ENCODE measurements around the gene ARHGAP21. TPM values are rescaled to one million over a fixed set of nuclear protein-coding genes. Genes with fewer than 3 reads are reported as not detected.

The ARHGAP21 gene
- total and polyA plus RNA-seq, 9 of the 15 experiments (the other 6 are each of a cell fraction or from before 2014, with no cell fraction given) = 13.6 to 145 (median 60.8) TPM

- DNase-seq (ENCODE audit: extremely low read depth in 1 of 4, low spot score in 3 of 4) = peak; percentile 91 to 97 (median 92)
- Histone ChIP-seq H3K9me1 (ENCODE audit: control insufficient read depth, insufficient read depth, low read length) (no peaks in the 10 kb centered on the region), H3K9ac (ENCODE audit: insufficient read depth in 1 of 2, low read depth in 2 of 2, low read length in 2 of 2) (peak overlapping the region; percentile 74 to 87; a peak in 3 of 4 replicates), H4K20me1 (replicated peaks; ENCODE audit: control insufficient read depth, insufficient read depth, low read length) (no peaks in the 10 kb centered on the region), H3K27me3 (ENCODE audit: control insufficient read depth in 2 of 2, insufficient read depth in 2 of 2, low read length in 2 of 2) (no peaks in the 10 kb centered on the region), H3K9me3 (replicated peaks; ENCODE audit: control insufficient read depth, insufficient read depth, low read depth, low read length) (no peaks in the 10 kb centered on the region), H3K36me3 (ENCODE audit: control insufficient read depth, insufficient read depth, low read length) (no peaks in the 10 kb centered on the region), H3K79me2 (ENCODE audit: control insufficient read depth, insufficient read depth, low read length) (no peaks in the 10 kb centered on the region; the same call in 2 of the 3 replicates), H3K4me1 (replicated peaks in 1 of 2; ENCODE audit: control insufficient read depth in 2 of 2, insufficient read depth in 2 of 2, low read length in 2 of 2) (peaks cover 39 to 41% of the 10 kb centered on the region in 2 experiments), H3K4me3 (peak overlapping the region; percentile 19; the same call in 1 of the 2 replicates), H2AFZ (ENCODE audit: low read depth, low read length) (peak overlapping the region; percentile 92), H3K4me2 (ENCODE audit: insufficient read depth, low read length) (peak overlapping the region; percentile 68), H3K27ac (ENCODE audit: extremely low read depth, low read depth, low read length) (peak overlapping the region; percentile 95)
- intact Hi-C loops (cut with micrococcal nuclease) = no loop called here
- peak; percentile 86 for ATAC-seq
- ChIA-PET POLR2A (interaction anchor here (0.5 to 1.9 kb wide), 10 partner anchors 9 to 562 kb away, joined by 3 to 12 read pairs (median 3); no protein-coding TSS in a partner anchor), CTCF (ENCODE audit: low intra/inter-chr PET ratio) (no interaction called here)
- in situ Hi-C loops (cut with MboI) = no loop called here
- WGBS (ENCODE audit: insufficient coverage, low coverage, missing lambda C conversion rate) = 0% methylated on average over 13 of the region's 13 CpGs
- no TSS peak for BruUV-seq (replicated peaks)
- FAIRE-seq = peak; percentile 95
- TF ChIP-seq SMAD4 (CRISPR knock-in tag; conservative IDR thresholded peaks at IDR 0.05) (peak; percentile 93), ILK (tag; IDR thresholded peaks at IDR 0.05; ENCODE audit: borderline replicate concordance, low read depth) (no peak), ZNF668 (CRISPR knock-in tag; IDR thresholded peaks at IDR 0.05) (peak; percentile 42; the same call in 1 of the 2 replicates), BRCA1 (IDR thresholded peaks at IDR 0.05) (no peak), BRCA1 (CRISPR knock-in tag; IDR thresholded peaks at IDR 0.05) (no peak), HBP1 (CRISPR knock-in tag; IDR thresholded peaks at IDR 0.05) (no peak), FOXK2 (conservative IDR thresholded peaks at IDR 0.05 in 1 of 2, IDR thresholded peaks at IDR 0.05 in 1 of 2; ENCODE audit: low read depth in 2 of 2) (no peak), BDP1 (IDR thresholded peaks at IDR 0.05; ENCODE audit: insufficient read depth, insufficient read length) (no peak), SOX6 (IDR thresholded peaks at IDR 0.05) (peak; percentile 80; the same call in 1 of the 2 replicates), MIER1 (IDR thresholded peaks at IDR 0.05; ENCODE audit: low read depth) (no peak), SIX5 (IDR thresholded peaks at IDR 0.05; ENCODE audit: borderline replicate concordance in 1 of 2, insufficient read depth in 1 of 2, low read depth in 1 of 2, low read length in 2 of 2) (no peak), ZNF212 (CRISPR knock-in tag; IDR thresholded peaks at IDR 0.05) (no peak), ARID4B (CRISPR knock-in tag; IDR thresholded peaks at IDR 0.05) (peak; percentile 35; the same call in 1 of the 2 replicates), CBFB (CRISPR knock-in tag; IDR thresholded peaks at IDR 0.05) (no peak), E2F5 (CRISPR knock-in tag; IDR thresholded peaks at IDR 0.05) (no peak)
Observed at GRCh38 chr10:24569330-24569796, 154.3 kb downstream of the ARHGAP21 start.
